Measurements from ENCODE around the gene TEKTIP1.

DNA sequence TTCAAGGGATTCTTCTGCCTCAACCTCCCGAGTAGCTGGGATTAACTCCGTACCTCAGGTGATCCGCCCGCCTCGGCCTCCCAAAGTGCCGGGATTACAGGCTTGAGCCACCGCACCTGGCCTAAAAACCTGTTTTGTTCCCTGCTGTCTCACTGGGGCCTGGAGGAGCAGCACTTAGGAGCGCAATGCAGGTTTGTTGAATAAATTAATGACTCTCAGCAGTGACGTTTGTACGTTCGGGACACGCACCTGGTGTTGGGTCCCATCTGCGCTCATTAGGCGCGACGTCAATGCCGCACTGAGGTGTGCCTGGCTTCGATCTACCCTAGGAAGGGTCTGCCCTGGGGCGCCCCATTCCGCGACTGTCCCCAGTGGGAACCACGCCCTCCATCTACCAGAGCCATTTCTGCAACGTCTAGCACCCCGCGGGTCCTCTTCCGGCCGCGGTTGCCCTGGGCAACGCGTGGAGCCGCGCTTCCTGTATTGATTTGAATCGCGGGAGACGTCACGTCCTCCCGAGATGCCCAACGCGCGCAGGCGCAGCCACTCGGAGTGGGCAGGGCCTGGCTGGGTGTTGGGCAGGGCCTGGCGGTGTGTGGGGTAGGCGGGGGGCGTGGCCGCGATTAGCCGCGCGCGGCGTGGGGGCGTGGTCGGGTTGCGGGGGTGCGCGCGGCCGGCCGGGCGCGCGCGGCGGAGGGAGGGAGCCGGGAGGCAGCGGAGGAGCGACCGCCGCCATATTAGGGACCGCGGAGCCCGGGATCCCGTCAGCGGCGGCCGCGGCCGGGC is 33.2 kb upstream of the TEKTIP1 start, which contains the start of gene FZR1:
- 0 out of 2 replicates have a peak, but pooled peaks have one; percentile 30 for TF ChIP-seq TAF1 (IDR thresholded peaks at IDR 0.05; ENCODE audit: borderline replicate concordance, insufficient read depth, low read length)
- TF ChIP-seq REST (IDR thresholded peaks at IDR 0.05; ENCODE audit: insufficient read depth in 1 of 2, low read depth in 2 of 2, low read length in 2 of 2): no peak
- 0 out of 2 replicates have a peak, but pooled peaks have one; percentile 12 for TF ChIP-seq SIN3A (IDR thresholded peaks at IDR 0.05; ENCODE audit: borderline replicate concordance, insufficient read depth, low read length)
- TF ChIP-seq POLR2AphosphoS5 (IDR thresholded peaks at IDR 0.05; ENCODE audit: low read depth, low read length): no peak; the same call in 1 of the 2 replicates

All from PFSK-1 (cell line).